Liver (tissue), 3 donors: ENCODE data around the gene ST3GAL2.

Experiments used
- TAF1 ChIP-seq: conservative IDR thresholded peaks from 2 replicates; pipeline ENCODE4 v1.6.1; 2016; ENCODE audit warnings: antibody characterized with exemption, mild to moderate bottlenecking
- TF ChIP-seq, protein P1 (sequence below): fragments of 150-350 bp; IDR thresholded peaks from 2 replicates; pipeline ENCODE4 v1.5.1; 2017; ENCODE audit warnings: improper control_type of control experiment, low read depth, low read length; ENCODE audit not compliant: missing input control
- donor health status: healthy.
- donor health status: healthy.

DNA sequence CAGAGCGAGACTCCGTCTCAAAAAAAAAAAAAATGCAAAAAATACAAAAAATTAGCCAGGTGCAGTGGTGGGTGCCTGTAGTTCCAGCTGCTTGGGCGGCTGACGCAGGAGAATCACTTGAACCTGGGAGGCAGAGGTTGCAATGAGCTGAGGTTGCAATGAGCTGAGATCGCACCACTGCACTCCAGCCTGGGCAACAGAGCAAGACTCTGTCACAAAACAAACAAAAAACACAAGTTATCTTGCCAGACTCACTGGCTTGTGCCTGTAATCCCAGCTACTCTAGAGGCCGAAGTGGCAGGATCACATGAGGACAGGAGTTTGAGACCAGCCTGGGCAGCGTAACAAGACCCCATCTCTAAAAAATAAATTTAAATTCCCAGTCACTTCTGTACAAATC is 3.4 kb upstream of the ST3GAL2 start:
- no peak for TF ChIP-seq TAF1
- TF ChIP-seq, protein P1, sequence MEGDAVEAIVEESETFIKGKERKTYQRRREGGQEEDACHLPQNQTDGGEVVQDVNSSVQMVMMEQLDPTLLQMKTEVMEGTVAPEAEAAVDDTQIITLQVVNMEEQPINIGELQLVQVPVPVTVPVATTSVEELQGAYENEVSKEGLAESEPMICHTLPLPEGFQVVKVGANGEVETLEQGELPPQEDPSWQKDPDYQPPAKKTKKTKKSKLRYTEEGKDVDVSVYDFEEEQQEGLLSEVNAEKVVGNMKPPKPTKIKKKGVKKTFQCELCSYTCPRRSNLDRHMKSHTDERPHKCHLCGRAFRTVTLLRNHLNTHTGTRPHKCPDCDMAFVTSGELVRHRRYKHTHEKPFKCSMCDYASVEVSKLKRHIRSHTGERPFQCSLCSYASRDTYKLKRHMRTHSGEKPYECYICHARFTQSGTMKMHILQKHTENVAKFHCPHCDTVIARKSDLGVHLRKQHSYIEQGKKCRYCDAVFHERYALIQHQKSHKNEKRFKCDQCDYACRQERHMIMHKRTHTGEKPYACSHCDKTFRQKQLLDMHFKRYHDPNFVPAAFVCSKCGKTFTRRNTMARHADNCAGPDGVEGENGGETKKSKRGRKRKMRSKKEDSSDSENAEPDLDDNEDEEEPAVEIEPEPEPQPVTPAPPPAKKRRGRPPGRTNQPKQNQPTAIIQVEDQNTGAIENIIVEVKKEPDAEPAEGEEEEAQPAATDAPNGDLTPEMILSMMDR, result no peak
